Tibial nerve (tissue), 4 donors: ENCODE results near the gene DDC.

Experiments used
- CTCF ChIP-seq, 5 experiments: fragments of 200-600 bp in 3 of 5; fragments of 450-650 bp in 2 of 5; sonication (generic) in 3 of 5; IDR thresholded peaks; one replicate each; pipeline ENCODE4 v1.5.1; 2016 to 2019; ENCODE audit warnings: antibody characterized with exemption in 5 of 5, mild to moderate bottlenecking in 3 of 5, moderate library complexity in 2 of 5
- EP300 ChIP-seq, 2 donors: sonication (generic); formaldehyde crosslinking; IDR thresholded peaks; one replicate each; pipeline ENCODE4 v1.6.1; 2017; ENCODE audit warnings: antibody characterized with exemption in 2 of 2, mild to moderate bottlenecking in 1 of 2
- POLR2A ChIP-seq, 2 donors: fragments of 450-650 bp; IDR thresholded peaks; one replicate each; pipeline ENCODE4 v1.6.1; 2017; ENCODE audit warnings: antibody characterized with exemption in 2 of 2, mild to moderate bottlenecking in 2 of 2, moderate library complexity in 2 of 2

GRCh38 chr7:50466815-50467585, 98.2 kb downstream of the DDC start:
- TF ChIP-seq CTCF (IDR thresholded peaks at IDR 0.05) (no peak), POLR2A (IDR thresholded peaks at IDR 0.05) (no peak), EP300 (IDR thresholded peaks at IDR 0.05) (no peak)
